Upper lobe of left lung (tissue), 4 donors: ENCODE measurements around the gene CTAGE1.

ENCODE experiments used
- POLR2A ChIP-seq, 4 donors: fragments of 450-650 bp; IDR thresholded peaks; one replicate each; pipeline ENCODE4 v1.5.1; 2016 to 2017; ENCODE audit warnings: antibody characterized with exemption in 4 of 4, mild to moderate bottlenecking in 2 of 4
- TF ChIP-seq, protein P1 (sequence below), 6 experiments: fragments of 450-650 bp in 4 of 6; fragments of 200-600 bp in 2 of 6; sonication (generic) in 2 of 6; IDR thresholded peaks; one replicate each; pipeline ENCODE4 v1.5.1; 2016 to 2019; ENCODE audit warnings: antibody characterized with exemption in 6 of 6

DNA sequence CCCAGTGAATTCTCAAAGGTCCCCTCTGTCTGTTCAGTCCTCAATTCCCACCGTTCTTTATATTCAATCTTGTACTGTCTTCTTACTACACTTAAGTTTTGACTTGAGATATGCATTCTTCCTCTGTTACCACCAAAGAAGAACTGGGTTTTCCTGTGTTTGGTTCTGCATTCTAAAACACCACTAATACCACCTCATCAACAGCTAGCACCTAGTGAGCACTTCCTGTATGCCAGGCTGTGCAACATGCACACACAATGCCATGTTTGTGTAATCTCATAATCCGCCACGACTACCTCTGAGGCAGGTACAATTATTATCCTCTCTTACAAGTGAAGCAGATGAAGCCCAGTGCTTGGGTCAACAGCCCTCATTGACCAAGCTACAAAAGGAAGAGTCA is 11.8 kb upstream of the CTAGE1 start:
- TF ChIP-seq, protein P1, sequence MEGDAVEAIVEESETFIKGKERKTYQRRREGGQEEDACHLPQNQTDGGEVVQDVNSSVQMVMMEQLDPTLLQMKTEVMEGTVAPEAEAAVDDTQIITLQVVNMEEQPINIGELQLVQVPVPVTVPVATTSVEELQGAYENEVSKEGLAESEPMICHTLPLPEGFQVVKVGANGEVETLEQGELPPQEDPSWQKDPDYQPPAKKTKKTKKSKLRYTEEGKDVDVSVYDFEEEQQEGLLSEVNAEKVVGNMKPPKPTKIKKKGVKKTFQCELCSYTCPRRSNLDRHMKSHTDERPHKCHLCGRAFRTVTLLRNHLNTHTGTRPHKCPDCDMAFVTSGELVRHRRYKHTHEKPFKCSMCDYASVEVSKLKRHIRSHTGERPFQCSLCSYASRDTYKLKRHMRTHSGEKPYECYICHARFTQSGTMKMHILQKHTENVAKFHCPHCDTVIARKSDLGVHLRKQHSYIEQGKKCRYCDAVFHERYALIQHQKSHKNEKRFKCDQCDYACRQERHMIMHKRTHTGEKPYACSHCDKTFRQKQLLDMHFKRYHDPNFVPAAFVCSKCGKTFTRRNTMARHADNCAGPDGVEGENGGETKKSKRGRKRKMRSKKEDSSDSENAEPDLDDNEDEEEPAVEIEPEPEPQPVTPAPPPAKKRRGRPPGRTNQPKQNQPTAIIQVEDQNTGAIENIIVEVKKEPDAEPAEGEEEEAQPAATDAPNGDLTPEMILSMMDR (IDR thresholded peaks at IDR 0.05): no peak
- no peak for TF ChIP-seq POLR2A (IDR thresholded peaks at IDR 0.05)
